Retinal pigment epithelial cell (primary cell): ENCODE results near the gene ACTG1.

Source experiments
- DNase-seq: peaks from one replicate; pipeline ENCODE4 v3.0.0-alpha.2; 2010; ENCODE audit warnings: low read depth
- H3K4me3 ChIP-seq: 2 replicates; pipeline ENCODE4 v1.5.1; 2011; ENCODE audit warnings: mild to moderate bottlenecking, low read length, control low read depth, moderate library complexity
- TF ChIP-seq, protein P1 (sequence below): conservative IDR thresholded peaks from 2 replicates; pipeline ENCODE4 v1.5.1; 2011; ENCODE audit warnings: low read depth, low read length, control low read depth, inconsistent platforms

Gene ACTG1

DNA sequence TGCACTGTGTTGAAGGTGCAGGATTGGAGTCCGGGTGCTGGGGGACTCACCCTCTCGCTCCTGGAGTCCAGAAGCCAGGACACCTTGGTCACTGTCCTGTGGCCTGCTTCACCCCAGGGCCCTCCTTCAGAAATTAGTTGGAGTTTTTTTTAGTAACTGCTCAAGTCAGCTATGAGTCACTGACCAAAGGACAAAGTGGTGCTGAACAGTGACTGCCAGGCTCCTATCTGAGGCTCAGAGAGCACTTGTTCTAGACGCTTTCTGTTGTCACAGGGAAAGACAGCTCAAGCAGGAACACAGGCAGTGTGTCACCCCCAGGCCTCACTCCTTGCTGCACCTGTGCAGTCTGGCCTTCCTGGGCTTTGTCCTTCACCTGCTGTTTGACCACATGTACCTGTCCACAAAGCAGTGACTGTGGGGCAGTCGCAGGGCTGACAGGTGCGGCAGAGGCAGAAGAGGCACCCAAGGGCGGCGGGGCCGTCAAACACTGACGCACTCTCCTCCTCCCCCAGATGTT lies 43.6 kb upstream of the ACTG1 start:
- no peak overlapping the region for H3K4me3 ChIP-seq
- no peak for DNase-seq
- TF ChIP-seq, protein P1, sequence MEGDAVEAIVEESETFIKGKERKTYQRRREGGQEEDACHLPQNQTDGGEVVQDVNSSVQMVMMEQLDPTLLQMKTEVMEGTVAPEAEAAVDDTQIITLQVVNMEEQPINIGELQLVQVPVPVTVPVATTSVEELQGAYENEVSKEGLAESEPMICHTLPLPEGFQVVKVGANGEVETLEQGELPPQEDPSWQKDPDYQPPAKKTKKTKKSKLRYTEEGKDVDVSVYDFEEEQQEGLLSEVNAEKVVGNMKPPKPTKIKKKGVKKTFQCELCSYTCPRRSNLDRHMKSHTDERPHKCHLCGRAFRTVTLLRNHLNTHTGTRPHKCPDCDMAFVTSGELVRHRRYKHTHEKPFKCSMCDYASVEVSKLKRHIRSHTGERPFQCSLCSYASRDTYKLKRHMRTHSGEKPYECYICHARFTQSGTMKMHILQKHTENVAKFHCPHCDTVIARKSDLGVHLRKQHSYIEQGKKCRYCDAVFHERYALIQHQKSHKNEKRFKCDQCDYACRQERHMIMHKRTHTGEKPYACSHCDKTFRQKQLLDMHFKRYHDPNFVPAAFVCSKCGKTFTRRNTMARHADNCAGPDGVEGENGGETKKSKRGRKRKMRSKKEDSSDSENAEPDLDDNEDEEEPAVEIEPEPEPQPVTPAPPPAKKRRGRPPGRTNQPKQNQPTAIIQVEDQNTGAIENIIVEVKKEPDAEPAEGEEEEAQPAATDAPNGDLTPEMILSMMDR, result no peak

DNA sequence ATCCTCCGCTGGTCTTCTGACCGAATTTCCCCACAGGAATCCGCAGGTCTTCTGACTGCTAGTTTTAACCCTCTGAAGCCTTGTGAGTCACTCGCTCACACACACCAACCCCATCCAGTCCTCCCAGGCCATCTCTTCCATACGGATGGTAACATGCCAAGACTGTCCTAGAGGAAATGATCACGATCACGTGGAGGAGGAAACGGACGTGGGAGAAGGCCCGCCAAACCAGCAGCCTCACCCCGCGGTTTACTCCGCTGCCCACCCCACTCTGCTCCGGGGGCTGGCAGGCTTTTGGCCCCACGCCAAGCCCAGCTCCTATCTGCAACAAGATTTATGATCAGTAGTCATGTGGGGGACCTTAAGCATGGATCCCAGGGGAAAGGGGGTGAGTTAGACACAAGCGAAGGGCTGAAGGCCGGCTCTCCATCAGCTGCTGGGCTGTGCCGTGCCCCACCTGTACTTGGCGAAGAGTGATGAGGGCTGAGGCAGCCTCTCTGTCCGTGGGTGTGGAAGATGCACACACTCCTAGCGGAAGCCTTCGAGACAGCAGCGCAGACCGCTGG lies 41.1 kb upstream of the ACTG1 start:
- DNase-seq, result peak; percentile 81
- TF ChIP-seq, protein P1, result no peak
- peak overlapping the region; percentile 78 for H3K4me3 ChIP-seq

DNA sequence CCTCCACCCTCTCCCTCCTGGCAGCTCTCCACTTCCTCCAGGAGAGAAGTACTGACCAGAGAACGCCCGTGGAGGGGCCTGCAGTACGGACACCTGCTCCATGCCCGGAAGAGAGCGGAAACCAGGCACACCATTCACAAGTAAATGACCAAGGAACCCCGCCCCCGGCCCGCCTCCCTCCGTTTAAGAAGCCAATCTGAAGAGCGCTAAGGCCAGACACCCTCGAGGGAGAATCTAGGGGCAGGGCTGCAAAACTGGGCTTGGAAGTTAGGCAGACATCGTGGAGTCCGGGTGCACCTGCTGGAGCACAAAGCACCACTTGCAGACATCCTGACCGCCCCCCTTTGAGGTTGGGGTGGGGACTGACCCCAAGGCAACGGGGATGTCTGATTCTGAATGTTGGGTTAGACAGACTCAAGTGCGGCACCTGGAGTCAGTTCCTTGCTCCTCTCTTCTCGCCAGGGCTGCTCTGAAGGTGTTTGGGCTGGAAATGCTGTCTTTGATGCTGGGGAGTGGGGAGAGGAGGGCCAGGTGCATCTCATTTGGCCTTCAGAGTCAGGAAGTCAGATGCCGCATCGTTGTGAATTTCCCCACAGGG lies 40.5 kb upstream of the ACTG1 start:
- H3K4me3 ChIP-seq, result peak overlapping the region; percentile 78
- TF ChIP-seq, protein P1, result peak; percentile 12
- peak; percentile 51 for DNase-seq

DNA sequence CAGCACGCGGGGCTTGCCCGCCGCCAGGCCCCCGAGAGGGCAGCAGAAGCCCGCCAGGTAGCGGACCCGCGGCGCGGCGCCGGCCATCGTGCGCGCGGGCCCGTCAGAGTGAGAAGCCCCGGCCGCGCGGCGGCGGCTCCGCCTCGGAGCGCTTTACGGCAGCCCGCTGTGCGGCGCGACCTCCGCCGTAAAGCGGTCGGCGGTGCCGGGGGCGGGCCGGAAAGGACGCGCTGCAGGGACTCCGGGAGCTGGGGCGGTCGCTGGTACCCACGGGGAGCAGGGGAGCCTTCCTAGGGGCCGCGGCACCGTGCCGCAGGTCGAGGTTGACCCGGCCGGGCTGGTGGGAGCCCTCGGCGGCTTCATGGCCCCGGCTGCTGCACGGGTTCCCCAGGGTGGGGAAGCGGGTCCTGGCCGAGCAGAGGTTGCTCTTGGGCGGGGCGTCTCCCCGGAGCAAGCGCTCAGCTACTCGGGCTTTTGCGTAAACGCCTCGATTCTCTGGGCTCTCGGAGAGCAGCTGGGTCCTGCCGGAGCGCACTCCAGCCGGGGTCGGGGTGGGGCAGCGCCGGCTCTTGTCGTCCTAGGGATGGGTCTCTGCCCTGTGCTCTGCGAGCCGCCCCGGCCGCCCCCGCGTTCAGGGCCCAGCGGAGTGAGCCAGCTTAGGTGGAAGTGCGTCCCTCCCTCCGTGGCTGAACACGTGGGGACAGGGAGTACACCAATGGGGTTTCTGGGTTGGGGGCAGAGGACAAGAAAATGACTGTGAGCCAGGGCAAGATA lies 39.8 kb upstream of the ACTG1 start, which contains the start of gene FAAP100:
FAAP100 (minus strand) TSS at position 110 of the 774 bp plus-strand sequence; CDS start at position 87, 23 bp downstream.
- peak within 1 kb of the TSS; percentile 78 for H3K4me3 ChIP-seq
- TF ChIP-seq, protein P1, result no peak
- DNase-seq, result no peak

DNA sequence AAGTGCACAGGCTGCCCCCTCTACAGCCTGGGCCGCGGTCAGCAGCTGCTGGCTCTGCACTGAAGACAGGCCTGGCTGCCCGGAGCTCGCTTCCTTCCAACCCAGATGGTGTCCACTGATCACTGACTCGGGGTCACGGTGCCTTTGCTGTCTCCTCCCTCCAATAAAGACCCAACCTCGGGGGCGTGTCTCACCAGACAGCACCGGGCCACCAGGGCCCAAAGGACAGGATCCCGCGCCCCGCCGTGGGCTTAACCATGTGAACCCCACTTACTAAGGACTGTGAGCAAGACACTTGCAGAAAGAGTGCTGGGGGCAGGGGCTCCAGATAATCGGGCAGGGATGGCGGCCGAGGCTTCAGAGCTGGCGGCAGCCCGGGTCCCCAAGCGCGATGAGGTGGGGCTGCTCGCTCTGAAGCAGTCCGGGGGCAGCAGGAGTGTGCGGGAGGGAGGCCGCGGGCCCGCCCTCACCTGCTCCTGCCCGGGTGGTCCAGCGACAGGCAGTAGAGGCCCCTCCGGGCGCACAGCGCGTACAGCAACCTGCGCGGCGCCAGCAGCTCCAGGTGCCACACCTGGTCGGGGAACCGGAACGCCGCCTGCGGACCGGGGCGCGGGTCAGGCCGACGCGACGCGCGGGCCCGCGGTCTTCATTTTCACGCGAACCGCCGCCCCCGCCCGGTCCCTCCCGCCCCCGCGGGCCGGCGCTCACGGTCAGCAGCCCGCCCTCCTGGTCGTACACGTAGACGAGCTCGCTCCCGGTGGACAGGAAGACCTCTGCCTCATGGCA lies 39.1 kb upstream of the ACTG1 start:
- TF ChIP-seq, protein P1, result no peak
- DNase-seq, result no peak
- peak overlapping the region; percentile 78 for H3K4me3 ChIP-seq

DNA sequence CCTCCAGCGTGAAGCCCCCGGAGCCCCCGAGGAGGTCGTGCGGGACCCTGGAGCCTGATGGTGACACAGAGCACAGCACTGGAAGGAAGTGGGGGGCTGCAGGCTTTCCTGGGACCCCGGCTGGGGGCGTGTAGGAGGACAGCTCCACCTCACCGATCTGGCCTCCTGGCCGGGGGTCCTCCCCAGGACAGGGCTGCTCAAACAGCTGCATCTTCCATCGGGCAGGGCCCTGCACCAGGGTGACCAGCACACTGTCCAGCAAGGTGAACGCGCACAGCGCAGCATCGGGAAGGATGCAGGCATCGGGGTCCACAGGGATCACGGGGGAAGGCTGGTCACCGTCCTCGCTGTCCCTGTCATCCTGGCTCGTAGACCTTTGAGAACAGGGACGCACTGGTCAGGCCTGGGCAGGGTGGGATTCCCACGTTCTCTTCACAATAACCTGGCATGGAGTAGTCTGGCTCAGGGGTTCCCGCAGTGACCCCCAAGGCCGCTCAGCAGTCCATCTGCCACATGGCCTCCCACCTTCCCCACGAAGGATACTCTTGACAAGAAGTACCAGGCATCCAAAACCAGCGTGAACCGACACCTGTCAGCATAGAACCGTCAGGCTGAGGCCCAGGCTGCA lies 38.3 kb upstream of the ACTG1 start:
- TF ChIP-seq, protein P1, result no peak
- no peak for DNase-seq
- peak overlapping the region; percentile 78 for H3K4me3 ChIP-seq
